Urinary bladder (tissue), 4 donors: ENCODE data around the gene SWAP70. TPM values are rescaled to one million over a fixed set of nuclear protein-coding genes. Genes with fewer than 3 reads are reported as not detected.
"Not testable (repeated sequence)": the region's sequence is repeated elsewhere in the genome, so short reads cannot be mapped to it uniquely, and the experiment has no call there.

Source experiments
- DNase-seq: peaks from one replicate; pipeline ENCODE4 v3.0.0-alpha.2; 2015; ENCODE audit errors: extremely low spot score
- H3K27ac ChIP-seq: one replicate; pipeline ENCODE4 v1.5.1; 2013; ENCODE audit warnings: low read depth, mild to moderate bottlenecking, moderate library complexity
- H3K36me3 ChIP-seq: one replicate; pipeline ENCODE4 v1.6.1; 2013; ENCODE audit warnings: mild to moderate bottlenecking, moderate library complexity; ENCODE audit not compliant: insufficient read depth
- H3K4me1 ChIP-seq: one replicate; pipeline ENCODE4 v1.6.1; 2013; ENCODE audit warnings: mild to moderate bottlenecking, moderate library complexity; ENCODE audit not compliant: insufficient read depth
- H3K4me3 ChIP-seq: one replicate; pipeline ENCODE4 v1.5.1; 2013; ENCODE audit warnings: low read depth, low read length
- WGBS: extraction: QIAGEN DNeasy Blood & Tissue Kit; methylation state at CpG from one replicate; pipeline ENCODE4 v1.1.7; 2013; 5-methylcytosine and 5-hydroxymethylcytosine counted together
- polyA plus RNA-seq: library from polyadenylated mRNA; stranded (reverse); fragments of 200-250 nt; gene quantifications from one replicate; pipeline ENCODE4 v1.2.3, GENCODE V29; 2013
- total RNA-seq: library from RNA; depleted of rRNA; stranded (reverse); fragments of >200 nt; gene quantifications from one replicate; pipeline ENCODE4 v1.2.3, GENCODE V29; 2014
- donor health status: healthy with polysubstance abuse.
- donor health status: healthy.

Gene SWAP70
- total and polyA plus RNA-seq, 2 donors = 21.3 to 35.3 TPM

DNA sequence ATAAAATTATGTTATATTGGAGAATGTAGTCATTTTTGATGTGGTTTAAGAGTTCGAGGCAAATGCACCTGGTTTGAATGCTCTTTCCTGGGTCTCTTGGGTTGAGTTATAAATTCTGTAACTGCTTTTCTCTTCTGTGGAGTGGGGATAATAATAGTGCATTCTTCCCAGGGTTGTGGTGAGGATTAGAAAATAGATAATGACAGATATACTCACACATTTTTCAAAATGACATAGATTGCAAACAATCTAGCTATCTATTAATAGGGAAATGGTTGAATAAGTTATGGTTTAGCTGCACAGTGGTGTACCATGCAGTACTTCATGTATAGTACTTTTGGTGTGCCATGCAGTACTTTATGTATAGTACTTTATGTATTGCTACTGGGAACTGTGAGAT lies 67.4 kb downstream of the SWAP70 start:
- Histone ChIP-seq H3K36me3 (peaks cover 2% of the 10 kb centered on the region), H3K4me3 (no peak overlapping the region), H3K27ac (no peak overlapping the region), H3K4me1 (no peaks in the 10 kb centered on the region)
- no peak for DNase-seq
- 93% methylated on average over 1 of the region's 1 CpG for WGBS

DNA sequence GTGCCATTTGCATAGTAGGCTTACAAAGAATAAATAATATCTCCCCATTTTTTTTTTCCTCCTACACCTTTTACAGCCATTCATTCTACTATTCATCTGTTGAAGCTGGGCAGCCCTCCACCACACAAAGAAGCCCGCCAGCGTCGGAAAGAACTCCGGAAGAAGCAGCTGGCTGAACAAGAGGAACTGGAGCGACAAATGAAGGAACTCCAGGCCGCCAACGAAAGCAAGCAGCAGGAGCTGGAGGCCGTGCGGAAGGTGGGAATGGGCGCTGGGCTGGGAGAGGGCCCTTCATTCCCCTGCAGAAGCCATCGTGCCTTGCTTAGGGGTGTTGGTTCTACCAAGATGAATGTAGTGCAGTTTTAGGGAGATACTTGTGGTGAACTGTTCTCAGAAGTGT lies 68.6 kb downstream of the SWAP70 start:
- 82% methylated on average over 11 of the region's 11 CpGs for WGBS
- no peak overlapping the region for H3K4me3 ChIP-seq
- H3K27ac ChIP-seq = no peak overlapping the region
- no peak for DNase-seq
- no peaks in the 10 kb centered on the region for H3K4me1 ChIP-seq
- H3K36me3 ChIP-seq = peaks cover 2% of the 10 kb centered on the region

DNA sequence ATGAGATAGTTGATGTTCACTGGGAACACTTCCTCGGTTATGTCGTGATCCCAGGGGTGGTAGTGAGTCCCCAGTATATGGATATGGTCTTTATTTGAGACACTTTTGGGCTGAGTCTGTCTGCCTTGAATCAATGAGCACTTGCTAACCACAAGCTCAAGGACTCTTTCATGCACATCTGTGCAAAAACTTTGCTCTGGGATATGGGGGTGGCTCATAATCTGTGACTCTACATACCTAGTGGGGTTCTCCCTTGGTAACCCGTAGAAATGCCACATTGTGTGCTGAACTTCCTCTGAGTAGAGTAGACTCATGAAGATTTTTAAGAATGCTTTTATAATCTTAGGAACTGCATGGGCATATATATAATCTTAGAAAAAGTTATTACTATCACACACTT lies 69.3 kb downstream of the SWAP70 start:
- WGBS = 94% methylated on average over 3 of the region's 3 CpGs
- Histone ChIP-seq H3K27ac (no peak overlapping the region), H3K36me3 (peaks cover 2% of the 10 kb centered on the region), H3K4me1 (no peaks in the 10 kb centered on the region), H3K4me3 (no peak overlapping the region)
- DNase-seq = no peak

DNA sequence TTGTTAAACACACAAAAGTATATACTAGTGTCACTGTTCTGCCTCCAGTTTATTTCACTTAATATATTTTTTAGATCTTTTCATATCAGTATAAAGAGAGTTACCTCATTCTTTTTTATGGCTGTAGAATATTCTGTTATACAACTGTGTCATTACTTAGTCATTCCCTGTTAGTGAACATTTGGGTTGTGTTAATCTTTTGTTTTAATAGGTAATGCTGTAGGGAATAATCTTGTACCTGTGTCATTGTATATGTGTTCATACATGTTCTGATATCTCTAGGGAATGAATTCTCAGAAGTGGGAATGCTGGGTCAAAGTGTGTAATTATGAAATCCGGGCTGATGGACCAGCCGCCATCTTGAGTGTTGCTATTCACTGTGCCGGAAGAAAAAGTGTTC lies 71.4 kb downstream of the SWAP70 start:
- no peaks in the 10 kb centered on the region for H3K4me1 ChIP-seq
- H3K27ac ChIP-seq = no peak overlapping the region
- WGBS = 94% methylated on average over 3 of the region's 3 CpGs
- no peak overlapping the region for H3K4me3 ChIP-seq
- no peak for DNase-seq
- H3K36me3 ChIP-seq = no peaks in the 10 kb centered on the region

DNA sequence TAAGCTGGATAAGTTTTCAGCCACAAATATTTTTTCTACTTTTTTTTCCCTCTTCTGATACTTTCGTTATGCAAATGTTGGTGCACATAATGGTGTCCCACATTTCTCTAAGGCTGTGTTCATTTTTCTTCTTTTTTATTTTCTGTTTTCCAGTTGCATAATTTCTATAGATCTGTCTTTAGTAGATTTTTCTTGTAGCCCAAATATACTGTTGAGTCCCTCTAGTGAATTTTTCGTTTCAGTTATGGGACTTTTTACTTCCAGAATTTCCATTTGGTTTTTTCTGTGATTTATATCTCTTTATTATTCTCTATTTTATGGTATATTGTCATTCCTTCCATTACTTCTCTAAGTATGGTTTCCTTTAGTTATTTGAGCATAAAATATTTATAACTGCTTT lies 72.0 kb downstream of the SWAP70 start:
- H3K36me3 ChIP-seq = no peaks in the 10 kb centered on the region
- 98% methylated on average over 2 of the region's 2 CpGs for WGBS
- no peak for DNase-seq
- H3K4me1 ChIP-seq = no peaks in the 10 kb centered on the region
- H3K27ac ChIP-seq = no peak overlapping the region
- H3K4me3 ChIP-seq = no peak overlapping the region

GRCh38 chr11:9736365-9736764 lies 72.5 kb downstream of the SWAP70 start:
- no peak for DNase-seq
- Histone ChIP-seq H3K4me3 (no peak overlapping the region), H3K4me1 (no peaks in the 10 kb centered on the region), H3K27ac (no peak overlapping the region), H3K36me3 (no peaks in the 10 kb centered on the region)
- 92% methylated on average over 2 of the region's 2 CpGs for WGBS

DNA sequence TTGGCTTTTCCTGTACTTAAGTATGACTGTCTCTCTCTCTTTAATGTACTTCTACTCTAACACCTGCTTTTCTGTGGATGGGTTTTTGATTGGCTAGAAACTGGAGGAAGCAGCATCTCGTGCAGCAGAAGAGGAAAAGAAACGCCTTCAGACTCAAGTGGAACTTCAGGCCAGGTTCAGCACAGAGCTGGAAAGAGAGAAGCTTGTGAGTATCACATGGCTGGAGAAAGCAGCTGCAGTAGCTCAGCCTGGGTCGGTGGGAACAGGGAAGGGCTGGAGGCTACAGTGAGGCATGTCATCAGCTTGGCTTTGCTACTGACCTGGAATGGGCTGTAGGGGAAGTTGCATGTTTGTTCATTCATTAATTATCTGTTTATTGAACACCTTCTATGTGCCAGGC lies 74.2 kb downstream of the SWAP70 start:
- Histone ChIP-seq H3K4me1 (no peaks in the 10 kb centered on the region), H3K36me3 (peaks cover 4% of the 10 kb centered on the region), H3K4me3 (no peak overlapping the region), H3K27ac (no peak overlapping the region)
- DNase-seq = no peak
- WGBS = 33% methylated on average over 3 of the region's 3 CpGs

- Histone ChIP-seq H3K4me1 (no peaks in the 10 kb centered on the region), H3K36me3 (peaks cover 4% of the 10 kb centered on the region), H3K27ac (no peak overlapping the region), H3K4me3 (no peak overlapping the region)
- no peak for DNase-seq
- WGBS = 99% methylated on average over 1 of the region's 1 CpG
Observed at GRCh38 chr11:9738707-9739106, 74.8 kb downstream of the SWAP70 start.

GRCh38 chr11:9739123-9739900 lies 75.4 kb downstream of the SWAP70 start:
- peaks cover 4% of the 10 kb centered on the region for H3K36me3 ChIP-seq
- no peaks in the 10 kb centered on the region for H3K4me1 ChIP-seq
- no peak for DNase-seq
- no peak overlapping the region for H3K27ac ChIP-seq
- no peak overlapping the region for H3K4me3 ChIP-seq
- WGBS = 88% methylated on average over 4 of the region's 4 CpGs

- Histone ChIP-seq H3K36me3 (peaks cover 4% of the 10 kb centered on the region), H3K27ac (no peak overlapping the region), H3K4me3 (no peak overlapping the region), H3K4me1 (no peaks in the 10 kb centered on the region)
- 82% methylated on average over 12 of the region's 12 CpGs for WGBS
- no peak for DNase-seq
Observed at GRCh38 chr11:9740202-9740883, 76.5 kb downstream of the SWAP70 start.

DNA sequence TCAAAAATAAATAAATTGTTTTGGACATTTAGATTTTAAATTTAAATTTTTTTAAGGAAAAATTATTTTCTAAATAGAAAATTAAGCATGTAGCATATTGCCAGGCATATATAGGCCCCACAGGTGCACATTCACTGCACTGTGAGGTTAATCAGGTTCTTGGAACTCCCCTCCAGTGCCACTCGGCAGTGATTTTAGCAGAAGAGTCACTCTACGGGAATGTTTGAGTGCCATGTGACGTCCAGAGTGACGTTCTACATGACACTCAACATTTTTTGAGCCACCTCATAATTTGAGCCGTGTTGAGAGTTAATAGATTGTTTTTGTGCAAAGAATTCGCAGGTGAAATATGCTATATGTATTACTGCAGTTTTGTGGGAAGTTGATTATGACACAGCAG lies 77.4 kb downstream of the SWAP70 start:
- WGBS = 91% methylated on average over 6 of the region's 6 CpGs
- no peak for DNase-seq
- Histone ChIP-seq H3K4me3 (no peak overlapping the region), H3K27ac (no peak overlapping the region), H3K36me3 (peaks cover 4% of the 10 kb centered on the region), H3K4me1 (no peaks in the 10 kb centered on the region)

GRCh38 chr11:9743512-9743911 lies 79.6 kb downstream of the SWAP70 start:
- H3K4me1 ChIP-seq, H3K4me3 ChIP-seq, DNase-seq, H3K27ac ChIP-seq, H3K36me3 ChIP-seq: not testable (repeated sequence)
- 93% methylated on average over 3 of the region's 3 CpGs for WGBS

- 80% methylated on average over 7 of the region's 7 CpGs for WGBS
- Histone ChIP-seq H3K36me3 (peaks cover 4% of the 10 kb centered on the region), H3K4me3 (no peak overlapping the region), H3K4me1 (no peaks in the 10 kb centered on the region), H3K27ac (no peak overlapping the region)
- DNase-seq = no peak
Observed at GRCh38 chr11:9745411-9746211, 81.7 kb downstream of the SWAP70 start.

- Histone ChIP-seq H3K4me3 (no peak overlapping the region), H3K27ac (no peak overlapping the region), H3K36me3 (no peaks in the 10 kb centered on the region), H3K4me1 (no peaks in the 10 kb centered on the region)
- WGBS = 36% methylated on average over 1 of the region's 1 CpG
- no peak for DNase-seq
Observed at GRCh38 chr11:9747229-9747628, 83.4 kb downstream of the SWAP70 start.
